Forelimb muscle (tissue), 1 donor: ENCODE measurements around the gene TSC2. TPM values are rescaled to one million over a fixed set of nuclear protein-coding genes. Genes with fewer than 3 reads are reported as not detected.

Experiments used
- DNase-seq: peaks from one replicate; pipeline ENCODE4 v3.0.0-alpha.2; 2013; ENCODE audit warnings: low read depth
- polyA plus RNA-seq: library from polyadenylated mRNA; unstranded; fragments of 120-200 nt; gene quantifications from one replicate; pipeline ENCODE4 v1.2.1, GENCODE V29; 2013; ENCODE audit not compliant: insufficient read length

TSC2 gene
- polyA plus RNA-seq, 1 donor, result 70.4 TPM

GRCh38 chr16:2070576-2071453 is 23.0 kb downstream of the TSC2 start:
- no peak for DNase-seq

- no peak for DNase-seq
These were observed 23.8 kb downstream of the TSC2 start for GRCh38 chr16:2071454-2072202.

DNA sequence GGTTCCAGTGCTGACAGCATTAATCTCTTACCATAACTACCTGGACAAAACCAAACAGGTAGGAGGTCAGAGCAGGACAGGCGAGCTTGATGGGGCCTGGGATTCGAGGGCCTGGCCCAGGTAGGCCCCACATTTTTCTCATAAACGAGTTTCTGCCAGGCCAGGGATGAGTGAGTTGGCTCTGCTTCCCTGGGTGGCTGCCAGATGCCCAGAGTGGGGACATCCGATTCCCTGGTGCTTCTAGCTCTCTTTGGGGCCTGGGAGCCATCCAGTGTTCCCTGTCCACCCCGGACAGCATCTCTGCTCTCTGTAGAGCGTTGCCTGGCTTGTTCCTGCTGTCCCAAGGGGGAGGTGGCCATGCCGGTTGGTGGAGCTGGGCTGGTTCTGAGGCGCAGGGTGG is 25.1 kb downstream of the TSC2 start:
- DNase-seq, result no peak

DNA sequence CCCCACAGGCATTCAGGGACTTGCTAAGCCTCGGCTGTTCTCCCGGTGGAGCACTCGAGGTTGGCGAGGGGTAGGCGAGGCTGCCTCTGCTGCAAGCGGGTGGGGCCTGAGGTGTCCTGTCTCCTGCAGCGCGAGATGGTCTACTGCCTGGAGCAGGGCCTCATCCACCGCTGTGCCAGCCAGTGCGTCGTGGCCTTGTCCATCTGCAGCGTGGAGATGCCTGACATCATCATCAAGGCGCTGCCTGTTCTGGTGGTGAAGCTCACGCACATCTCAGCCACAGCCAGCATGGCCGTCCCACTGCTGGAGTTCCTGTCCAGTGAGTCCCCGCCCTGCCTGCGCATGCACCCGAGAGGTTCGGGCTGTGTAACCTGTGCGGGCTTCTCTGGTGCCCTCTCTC is 26.3 kb downstream of the TSC2 start:
- DNase-seq, result no peak

- no peak for DNase-seq
These were observed 27.8 kb downstream of the TSC2 start for GRCh38 chr16:2075631-2076030.

DNA sequence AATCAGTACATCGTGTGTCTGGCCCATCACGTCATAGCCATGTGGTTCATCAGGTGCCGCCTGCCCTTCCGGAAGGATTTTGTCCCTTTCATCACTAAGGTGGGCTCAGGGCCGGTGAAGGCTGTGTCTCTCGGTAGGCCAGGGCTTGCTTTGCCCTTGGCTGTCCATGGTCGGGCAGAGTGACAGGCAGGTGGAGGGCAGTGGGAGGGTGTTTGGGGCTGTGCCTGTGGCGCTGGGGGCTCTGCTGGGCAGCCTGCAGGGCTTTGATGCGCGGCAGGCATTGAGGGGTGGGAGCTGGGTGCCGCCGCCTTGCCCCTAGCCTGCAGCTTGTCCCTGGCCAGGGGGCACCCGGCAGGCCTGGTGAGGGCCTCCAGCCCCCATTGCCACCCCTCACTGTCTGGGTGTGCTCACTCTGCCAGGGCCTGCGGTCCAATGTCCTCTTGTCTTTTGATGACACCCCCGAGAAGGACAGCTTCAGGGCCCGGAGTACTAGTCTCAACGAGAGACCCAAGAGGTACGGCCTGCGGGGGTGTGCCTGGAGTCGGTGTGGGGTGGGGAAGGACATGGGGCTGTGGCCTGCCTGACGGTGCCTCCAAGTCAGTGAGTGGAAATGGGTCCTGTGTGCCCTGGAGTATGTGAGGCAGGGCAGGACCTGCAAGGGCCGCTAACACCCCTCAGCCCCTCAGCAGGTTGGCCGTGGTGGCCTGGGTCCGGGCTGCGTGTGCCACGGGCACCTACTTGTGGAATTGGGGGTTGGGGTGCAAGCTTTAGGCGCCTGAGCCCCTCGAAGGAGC is 28.5 kb downstream of the TSC2 start:
- DNase-seq, result no peak

GRCh38 chr16:2077016-2077415 is 29.2 kb downstream of the TSC2 start:
- no peak for DNase-seq

DNA sequence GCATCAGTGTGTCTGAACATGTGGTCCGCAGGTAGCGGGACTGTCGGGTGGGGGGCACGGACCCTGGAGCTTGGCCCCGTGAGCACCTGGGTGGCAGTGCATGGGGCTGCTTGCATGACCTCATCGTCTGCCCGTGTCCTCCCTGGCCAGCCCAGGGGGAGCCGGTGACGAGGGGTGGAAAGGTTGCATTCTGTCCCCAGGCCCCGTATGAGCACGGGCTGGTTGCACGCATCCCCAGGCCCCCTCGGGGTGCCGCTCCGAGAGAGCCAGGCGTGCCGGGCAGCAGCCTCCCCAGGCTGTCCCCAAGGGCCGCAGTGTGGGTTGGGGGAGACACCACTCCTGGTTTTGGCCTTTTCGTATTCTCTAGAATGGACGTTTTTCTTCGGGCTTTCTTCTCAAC is 29.9 kb downstream of the TSC2 start:
- no peak for DNase-seq

DNA sequence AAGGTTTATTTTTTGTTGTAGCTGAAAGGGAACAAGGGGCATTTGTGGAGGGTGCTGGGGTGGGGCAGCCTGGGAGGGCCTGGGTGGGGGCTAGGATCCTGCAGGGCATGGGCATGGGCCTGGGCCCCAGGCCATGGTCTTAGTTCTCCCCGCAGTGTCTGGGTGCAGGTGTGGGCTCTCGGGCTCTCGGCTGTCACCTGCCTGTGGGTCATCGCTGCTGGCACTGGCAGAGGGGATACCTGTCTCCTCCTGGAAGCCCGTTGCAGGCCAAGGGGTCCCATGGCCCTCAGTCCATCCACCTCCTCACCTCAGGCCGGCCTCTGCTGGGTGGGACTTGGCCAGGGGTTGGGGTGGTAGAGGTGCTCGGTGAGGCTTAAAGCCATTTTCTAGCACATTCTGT is 30.3 kb downstream of the TSC2 start:
- DNase-seq, result no peak

DNA sequence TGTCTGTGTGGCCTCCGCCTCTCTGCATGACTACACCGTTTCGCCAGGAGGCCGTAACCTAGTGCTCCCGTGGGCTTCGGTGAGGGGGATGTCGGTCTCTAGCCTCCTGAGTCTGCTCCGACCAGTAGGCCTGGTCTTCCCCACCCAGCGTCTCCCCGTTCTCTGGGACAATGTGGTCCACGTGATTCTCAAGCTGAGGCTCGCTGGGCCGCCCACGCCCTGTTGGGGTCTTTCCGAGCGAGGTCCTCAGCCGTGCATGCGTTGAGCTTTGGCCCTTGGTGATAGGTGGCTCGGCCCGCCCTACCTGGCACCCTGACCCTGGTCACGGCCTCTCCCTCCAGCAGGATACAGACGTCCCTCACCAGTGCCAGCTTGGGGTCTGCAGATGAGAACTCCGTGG is 30.9 kb downstream of the TSC2 start:
- DNase-seq, result no peak

- DNase-seq, result no peak
These were observed 31.6 kb downstream of the TSC2 start for GRCh38 chr16:2079311-2079800.

DNA sequence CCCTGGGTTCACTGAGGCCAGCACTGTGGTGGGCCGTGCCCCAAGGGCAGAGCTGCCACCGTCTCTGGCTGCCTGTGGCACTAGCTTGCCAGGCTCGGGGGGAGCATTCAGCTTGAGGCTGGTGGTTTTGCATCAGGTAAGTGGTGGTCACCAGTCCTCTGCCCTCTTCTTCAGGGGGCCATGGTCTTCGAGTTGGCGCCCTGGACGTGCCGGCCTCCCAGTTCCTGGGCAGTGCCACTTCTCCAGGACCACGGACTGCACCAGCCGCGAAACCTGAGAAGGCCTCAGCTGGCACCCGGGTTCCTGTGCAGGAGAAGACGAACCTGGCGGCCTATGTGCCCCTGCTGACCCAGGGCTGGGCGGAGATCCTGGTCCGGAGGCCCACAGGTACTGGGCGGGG is 32.2 kb downstream of the TSC2 start:
- DNase-seq, result no peak

DNA sequence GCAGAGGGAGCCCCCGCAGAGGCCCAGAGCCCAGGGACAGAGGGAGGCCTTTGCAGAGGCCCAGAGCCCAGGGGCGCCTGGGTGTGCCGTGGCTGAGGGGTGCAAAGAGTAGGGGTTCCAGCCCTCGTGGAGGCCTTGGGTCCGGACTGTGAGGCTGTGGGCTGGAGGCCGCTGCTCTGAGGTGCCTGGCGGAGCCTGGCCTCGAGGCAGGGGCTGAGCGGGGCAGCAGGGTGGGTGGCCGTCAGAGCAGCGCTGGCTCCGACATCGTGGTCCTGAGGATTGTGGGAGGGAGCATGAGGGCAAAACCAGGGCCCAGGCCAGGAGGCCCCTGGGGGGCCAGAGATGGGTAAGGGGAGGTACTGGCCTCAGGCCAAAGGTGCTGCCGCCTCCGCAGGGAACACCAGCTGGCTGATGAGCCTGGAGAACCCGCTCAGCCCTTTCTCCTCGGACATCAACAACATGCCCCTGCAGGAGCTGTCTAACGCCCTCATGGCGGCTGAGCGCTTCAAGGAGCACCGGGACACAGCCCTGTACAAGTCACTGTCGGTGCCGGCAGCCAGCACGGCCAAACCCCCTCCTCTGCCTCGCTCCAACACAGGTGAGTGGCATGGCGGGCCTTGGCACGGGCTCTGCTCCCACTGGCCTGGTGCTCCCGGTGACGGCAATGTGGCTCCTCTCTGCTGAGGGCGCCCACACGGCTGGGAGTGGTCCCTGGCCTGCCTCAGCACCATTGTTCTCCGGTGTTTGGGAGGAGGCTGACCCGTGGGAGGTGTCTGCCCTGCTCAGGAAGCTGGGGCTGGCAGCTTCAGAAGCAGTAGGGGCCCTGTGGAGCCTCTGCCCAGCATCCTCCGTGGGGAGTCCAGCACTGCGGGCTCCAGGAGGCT is 33.7 kb downstream of the TSC2 start:
- no peak for DNase-seq

GRCh38 chr16:2082171-2082982 is 34.6 kb downstream of the TSC2 start:
- DNase-seq, result no peak

GRCh38 chr16:2082983-2083364 is 35.2 kb downstream of the TSC2 start:
- DNase-seq, result no peak

GRCh38 chr16:2083409-2083808 is 35.6 kb downstream of the TSC2 start:
- DNase-seq, result no peak

DNA sequence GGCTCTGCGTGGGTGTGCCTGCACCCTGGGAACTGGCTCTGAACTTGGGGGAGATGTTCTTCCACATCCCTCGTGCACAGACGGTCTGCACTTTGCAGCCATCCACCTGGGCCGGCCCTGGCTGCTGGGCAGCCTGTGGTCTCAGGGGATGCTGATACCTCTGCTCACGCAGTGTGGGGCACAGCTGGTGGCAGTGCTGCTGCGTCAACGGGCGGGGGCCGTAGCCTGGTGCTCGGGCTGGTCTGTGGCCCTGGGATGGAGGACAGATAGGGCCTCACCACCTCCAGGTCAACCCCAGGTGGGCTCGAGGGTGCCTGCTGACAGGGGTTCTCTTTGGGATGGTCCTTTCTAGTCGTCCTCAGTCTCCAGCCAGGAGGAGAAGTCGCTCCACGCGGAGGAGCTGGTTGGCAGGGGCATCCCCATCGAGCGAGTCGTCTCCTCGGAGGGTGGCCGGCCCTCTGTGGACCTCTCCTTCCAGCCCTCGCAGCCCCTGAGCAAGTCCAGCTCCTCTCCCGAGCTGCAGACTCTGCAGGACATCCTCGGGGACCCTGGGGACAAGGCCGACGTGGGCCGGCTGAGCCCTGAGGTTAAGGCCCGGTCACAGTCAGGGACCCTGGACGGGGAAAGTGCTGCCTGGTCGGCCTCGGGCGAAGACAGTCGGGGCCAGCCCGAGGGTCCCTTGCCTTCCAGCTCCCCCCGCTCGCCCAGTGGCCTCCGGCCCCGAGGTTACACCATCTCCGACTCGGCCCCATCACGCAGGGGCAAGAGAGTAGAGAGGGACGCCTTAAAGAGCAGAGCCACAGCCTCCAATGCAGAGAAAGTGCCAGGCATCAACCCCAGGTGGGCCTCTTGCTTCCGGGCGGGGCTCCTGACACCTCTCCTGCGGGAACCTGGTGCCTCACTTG is 36.3 kb downstream of the TSC2 start:
- DNase-seq, result no peak

DNA sequence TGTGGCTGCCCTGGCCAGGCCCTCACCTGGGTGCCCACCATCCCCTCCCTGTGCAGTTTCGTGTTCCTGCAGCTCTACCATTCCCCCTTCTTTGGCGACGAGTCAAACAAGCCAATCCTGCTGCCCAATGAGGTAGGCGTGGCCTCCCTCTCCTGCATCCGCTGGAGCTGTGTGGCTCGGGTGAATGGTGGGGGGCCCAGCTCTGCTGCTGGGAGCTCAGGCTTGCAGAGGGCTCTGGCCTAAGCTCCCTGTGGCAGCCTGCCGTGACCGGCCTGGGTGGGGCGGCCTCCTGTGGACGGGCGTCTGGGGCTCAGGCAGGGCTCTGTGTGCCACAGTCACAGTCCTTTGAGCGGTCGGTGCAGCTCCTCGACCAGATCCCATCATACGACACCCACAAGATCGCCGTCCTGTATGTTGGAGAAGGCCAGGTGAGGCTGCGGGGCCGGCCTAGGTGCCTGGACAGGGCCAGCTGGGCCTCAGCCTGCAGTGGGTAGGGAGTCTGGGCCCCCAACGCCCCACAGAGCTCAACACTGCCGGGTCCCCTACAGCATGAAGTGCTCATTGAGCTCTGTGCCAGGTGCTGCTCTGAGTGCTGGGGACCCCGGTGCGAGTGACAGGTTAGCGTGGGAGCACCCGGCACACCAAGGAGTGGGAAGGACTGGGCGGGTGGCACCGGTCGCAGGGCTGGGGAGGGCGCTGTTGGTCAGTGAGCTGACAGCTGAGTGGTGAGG is 37.3 kb downstream of the TSC2 start:
- DNase-seq, result no peak

- DNase-seq, result no peak
These were observed 37.9 kb downstream of the TSC2 start for GRCh38 chr16:2085669-2086068.
